ENCODE measurements around the gene NFKBIZ.

DNA sequence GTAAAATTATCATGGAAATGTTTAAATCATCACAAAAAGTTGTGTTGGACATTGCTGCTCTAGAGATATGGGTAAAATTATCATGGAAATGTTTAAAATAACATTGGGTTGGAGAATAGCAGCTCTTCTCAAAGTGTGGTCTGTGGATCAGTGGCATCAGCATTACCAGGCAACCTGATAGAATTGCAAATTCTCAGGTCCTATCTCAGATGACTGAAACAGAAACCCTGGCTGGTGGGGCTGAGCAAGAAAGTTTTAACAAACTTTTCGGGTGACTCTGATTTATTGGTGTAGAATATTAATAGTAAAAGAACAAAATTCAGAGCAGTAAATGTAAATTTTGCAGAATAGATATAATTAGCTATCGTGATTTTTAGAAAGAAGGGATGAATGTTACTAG lies 41.4 kb upstream of the NFKBIZ start:
- TF ChIP-seq, protein P1, sequence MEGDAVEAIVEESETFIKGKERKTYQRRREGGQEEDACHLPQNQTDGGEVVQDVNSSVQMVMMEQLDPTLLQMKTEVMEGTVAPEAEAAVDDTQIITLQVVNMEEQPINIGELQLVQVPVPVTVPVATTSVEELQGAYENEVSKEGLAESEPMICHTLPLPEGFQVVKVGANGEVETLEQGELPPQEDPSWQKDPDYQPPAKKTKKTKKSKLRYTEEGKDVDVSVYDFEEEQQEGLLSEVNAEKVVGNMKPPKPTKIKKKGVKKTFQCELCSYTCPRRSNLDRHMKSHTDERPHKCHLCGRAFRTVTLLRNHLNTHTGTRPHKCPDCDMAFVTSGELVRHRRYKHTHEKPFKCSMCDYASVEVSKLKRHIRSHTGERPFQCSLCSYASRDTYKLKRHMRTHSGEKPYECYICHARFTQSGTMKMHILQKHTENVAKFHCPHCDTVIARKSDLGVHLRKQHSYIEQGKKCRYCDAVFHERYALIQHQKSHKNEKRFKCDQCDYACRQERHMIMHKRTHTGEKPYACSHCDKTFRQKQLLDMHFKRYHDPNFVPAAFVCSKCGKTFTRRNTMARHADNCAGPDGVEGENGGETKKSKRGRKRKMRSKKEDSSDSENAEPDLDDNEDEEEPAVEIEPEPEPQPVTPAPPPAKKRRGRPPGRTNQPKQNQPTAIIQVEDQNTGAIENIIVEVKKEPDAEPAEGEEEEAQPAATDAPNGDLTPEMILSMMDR (IDR thresholded peaks at IDR 0.05) = no peak
- no peak for TF ChIP-seq POLR2A (IDR thresholded peaks at IDR 0.05)
